LNCaP clone FGC (cell line): ENCODE measurements around the gene NT5C.
"Not testable (repeated sequence)": the region's sequence is repeated elsewhere in the genome, so short reads cannot be mapped to it uniquely, and the experiment has no call there.

Experiments
- DNase-seq: peaks from one replicate; pipeline ENCODE4 v3.0.0-alpha.2; 2011; ENCODE audit warnings: low read depth
- H3K4me3 ChIP-seq: 2 replicates; pipeline ENCODE4 v1.5.1; 2011; ENCODE audit warnings: mild to moderate bottlenecking, low read depth, low read length, control low read depth
- CTCF ChIP-seq: IDR thresholded peaks from 2 replicates; pipeline ENCODE4 v1.5.1; 2012; ENCODE audit warnings: mild to moderate bottlenecking; ENCODE audit not compliant: control insufficient read depth, insufficient read depth; ENCODE audit errors: extremely low read depth

NT5C gene

GRCh38 chr17:75163074-75163473 is 31.5 kb upstream of the NT5C start:
- TF ChIP-seq CTCF: no peak
- no peak overlapping the region for H3K4me3 ChIP-seq
- no peak for DNase-seq

GRCh38 chr17:75160211-75160610 is 28.7 kb upstream of the NT5C start:
- no peak for DNase-seq
- TF ChIP-seq CTCF: no peak
- H3K4me3 ChIP-seq: no peak overlapping the region

- no peak for TF ChIP-seq CTCF
- no peak overlapping the region for H3K4me3 ChIP-seq
- DNase-seq: no peak
Observed at GRCh38 chr17:75159196-75160031, 27.9 kb upstream of the NT5C start.

GRCh38 chr17:75158480-75158879 is 26.9 kb upstream of the NT5C start:
- H3K4me3 ChIP-seq, DNase-seq: not testable (repeated sequence)

- no peak for DNase-seq
- H3K4me3 ChIP-seq: no peak overlapping the region
- TF ChIP-seq CTCF: no peak
Observed at GRCh38 chr17:75155191-75155601, 23.7 kb upstream of the NT5C start.

GRCh38 chr17:75154195-75155106 is 22.9 kb upstream of the NT5C start, which contains the start of gene JPT1:
Gene JPT1, minus strand, starts transcription at chr17:75154512. Its CDS starts 115 bp downstream, at chr17:75154397.
- DNase-seq: peak; percentile 98
- H3K4me3 ChIP-seq: peak within 1 kb of the TSS; percentile 100
- no peak for TF ChIP-seq CTCF

- no peak for TF ChIP-seq CTCF
- DNase-seq: no peak
- H3K4me3 ChIP-seq: peak overlapping the region; percentile 100
Observed at GRCh38 chr17:75153780-75154194, 22.2 kb upstream of the NT5C start.
